ENCODE data around the gene IRX6.

IRX6 gene

DNA sequence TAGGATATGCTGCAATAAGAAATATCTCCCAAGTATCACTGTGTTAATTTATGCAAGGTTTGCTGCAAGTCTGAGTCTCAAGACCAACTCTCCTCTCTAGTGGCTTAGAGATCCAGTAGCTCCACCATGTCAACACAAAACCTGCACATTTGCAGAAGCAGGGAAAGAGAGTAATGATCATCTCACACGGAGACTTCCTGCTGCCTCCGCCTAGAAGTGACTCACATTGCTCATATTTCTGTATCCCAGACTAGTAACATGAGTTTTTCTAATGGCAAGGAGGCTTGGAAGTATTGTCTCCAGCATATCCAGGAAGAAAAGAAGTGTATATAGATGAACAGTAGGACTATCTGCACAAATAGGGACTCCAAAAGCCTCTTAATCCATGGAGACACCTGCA lies 15.0 kb upstream of the IRX6 start:
- no peak for TF ChIP-seq CTCF (IDR thresholded peaks at IDR 0.05)
- no peak overlapping the region for H3K27ac ChIP-seq
- no peak overlapping the region for H3K4me3 ChIP-seq
- no peak for DNase-seq (ENCODE audit: low spot score)

- no peak for DNase-seq (ENCODE audit: low spot score)
- no peak overlapping the region for H3K27ac ChIP-seq
- H3K4me3 ChIP-seq = no peak overlapping the region
- TF ChIP-seq CTCF (IDR thresholded peaks at IDR 0.05) = no peak
These were observed 1.7 kb upstream of the IRX6 start for GRCh38 chr16:55322327-55322726.

- TF ChIP-seq CTCF (IDR thresholded peaks at IDR 0.05) = no peak
- DNase-seq (ENCODE audit: low spot score) = no peak
- Histone ChIP-seq H3K4me3 (peak overlapping the region; percentile 56), H3K27ac (no peak overlapping the region)
These were observed 479 bp downstream of the IRX6 start for GRCh38 chr16:55324285-55325079.

DNA sequence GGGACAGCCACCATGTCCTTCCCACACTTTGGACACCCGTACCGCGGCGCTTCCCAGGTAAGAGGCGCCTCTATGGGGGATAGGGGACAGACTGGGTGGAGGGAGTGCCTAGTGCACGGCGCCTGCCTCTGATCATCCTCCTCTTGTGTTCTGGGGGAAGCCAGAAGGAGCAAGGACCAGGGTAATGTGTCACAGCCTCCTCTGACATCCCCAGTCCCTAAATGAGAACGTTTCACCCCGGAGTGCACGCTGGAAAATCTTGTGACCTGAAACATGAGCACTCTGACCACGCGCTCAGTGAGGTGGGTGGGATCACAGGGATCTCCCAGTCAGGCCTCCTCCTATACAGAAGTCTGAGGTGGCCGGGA lies 1.1 kb downstream of the IRX6 start:
- peak overlapping the region; percentile 56 for H3K4me3 ChIP-seq
- no peak for DNase-seq (ENCODE audit: low spot score)
- H3K27ac ChIP-seq = no peak overlapping the region
- TF ChIP-seq CTCF (IDR thresholded peaks at IDR 0.05) = no peak

- DNase-seq (ENCODE audit: low spot score) = no peak
- no peak overlapping the region for H3K4me3 ChIP-seq
- H3K27ac ChIP-seq = no peak overlapping the region
- TF ChIP-seq CTCF (IDR thresholded peaks at IDR 0.05) = no peak
These were observed 1.6 kb downstream of the IRX6 start for GRCh38 chr16:55325458-55326109.

DNA sequence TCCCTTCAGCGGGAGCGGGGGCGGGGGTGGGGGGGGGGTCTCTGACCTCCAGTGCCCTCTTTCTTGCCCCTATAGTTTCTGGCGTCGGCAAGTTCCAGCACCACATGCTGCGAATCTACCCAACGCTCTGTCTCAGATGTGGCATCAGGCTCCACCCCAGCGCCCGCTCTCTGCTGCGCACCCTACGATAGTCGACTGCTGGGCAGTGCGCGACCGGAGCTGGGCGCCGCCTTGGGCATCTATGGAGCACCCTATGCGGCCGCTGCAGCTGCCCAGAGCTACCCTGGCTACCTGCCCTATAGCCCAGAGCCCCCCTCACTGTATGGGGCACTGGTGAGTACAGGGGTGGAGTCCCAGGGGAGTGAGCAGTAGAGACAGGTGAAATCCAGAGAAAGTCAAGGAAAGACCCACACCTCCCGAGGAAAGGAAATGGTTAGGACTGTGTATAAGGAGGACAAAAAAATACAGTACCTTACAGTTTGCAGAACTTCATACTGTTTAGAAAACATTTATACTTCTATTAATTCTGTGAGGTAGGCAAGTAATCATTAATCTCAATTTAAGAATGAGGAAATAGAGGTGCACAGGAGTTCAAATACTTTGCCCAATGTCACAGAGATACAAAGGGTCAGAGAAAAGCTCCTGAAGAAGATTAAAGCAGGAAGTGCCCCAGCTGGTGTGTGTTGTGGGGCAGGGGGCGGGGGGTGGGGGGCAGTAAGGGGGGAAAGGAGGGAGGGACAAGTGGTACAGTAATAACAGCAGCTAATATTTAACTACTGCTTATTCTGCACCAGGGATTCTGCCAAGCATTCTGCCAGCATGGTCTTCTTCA lies 2.5 kb downstream of the IRX6 start:
- Histone ChIP-seq H3K4me3 (no peak overlapping the region), H3K27ac (no peak overlapping the region)
- no peak for TF ChIP-seq CTCF (IDR thresholded peaks at IDR 0.05)

More for the DNA sequence above, 2.5 kb downstream of the IRX6 start:
- DNase-seq (ENCODE audit: low spot score) = no peak

Measured in coronary artery (tissue), 2 donors.